Activated CD4-positive, alpha-beta T cell treated with anti-CD3 and anti-CD28 coated beads, Interleukin-2, amount 10 ng/mL, durations not matched to agents 24 days and 14 days (primary cell): Measurements from ENCODE around the gene HLA-F. TPM values are rescaled to one million over a fixed set of nuclear protein-coding genes. Genes with fewer than 3 reads are reported as not detected.

Source experiments
- DNase-seq: peaks from one replicate; pipeline ENCODE4 v3.0.0; 2022
- H3K27ac Mint-ChIP-seq: one replicate; pipeline ENCODE4 v1.8.0; 2022; ENCODE audit warnings: mild to moderate bottlenecking, mixed read lengths
- H3K27me3 Mint-ChIP-seq: one replicate; pipeline ENCODE4 v1.8.0; 2022; ENCODE audit warnings: mixed read lengths
- H3K36me3 Mint-ChIP-seq: one replicate; pipeline ENCODE4 v1.8.0; 2022; ENCODE audit warnings: low read depth, mild to moderate bottlenecking, mixed read lengths
- H3K4me1 Mint-ChIP-seq: one replicate; pipeline ENCODE4 v1.8.0; 2021; ENCODE audit warnings: mixed read lengths
- H3K4me3 Mint-ChIP-seq: one replicate; pipeline ENCODE4 v1.8.0; 2022; ENCODE audit warnings: mild to moderate bottlenecking, moderate library complexity, mixed read lengths
- H3K9me3 Mint-ChIP-seq: one replicate; pipeline ENCODE4 v1.8.0; 2021; ENCODE audit warnings: mixed read lengths
- intact Hi-C: fragments of 100-400 bp; cut with micrococcal nuclease; formaldehyde crosslinking; loops from one replicate; pipeline ENCODE4 v1.15.1; 2023
- total RNA-seq: library from RNA; stranded (reverse); gene quantifications from 2 replicates; pipeline ENCODE4 v1.2.3, GENCODE V29; 2022

HLA-F gene
- total RNA-seq, 1 donor from 2014 or later: 270 TPM

DNA sequence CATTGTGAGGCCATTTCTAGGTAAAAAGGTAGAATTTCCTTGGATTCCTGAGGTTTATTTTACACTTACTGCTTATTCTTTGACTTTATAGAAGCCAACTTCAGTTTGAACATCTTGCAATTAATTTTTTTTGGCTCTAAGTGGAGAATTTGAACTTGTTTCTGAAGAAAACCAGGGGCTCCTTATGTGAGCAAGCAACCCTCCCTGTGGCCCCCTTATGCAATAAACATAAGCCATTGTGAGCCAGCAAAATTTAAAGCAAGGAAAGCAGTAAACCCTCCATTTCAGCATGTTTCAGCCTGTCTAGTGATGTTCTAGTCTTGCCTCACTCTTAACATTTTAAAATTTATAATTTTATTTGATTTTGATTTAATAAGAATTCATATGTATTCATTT lies 5.6 kb downstream of the HLA-F start:
- no peak overlapping the region for H3K4me3 Mint-ChIP-seq

DNA sequence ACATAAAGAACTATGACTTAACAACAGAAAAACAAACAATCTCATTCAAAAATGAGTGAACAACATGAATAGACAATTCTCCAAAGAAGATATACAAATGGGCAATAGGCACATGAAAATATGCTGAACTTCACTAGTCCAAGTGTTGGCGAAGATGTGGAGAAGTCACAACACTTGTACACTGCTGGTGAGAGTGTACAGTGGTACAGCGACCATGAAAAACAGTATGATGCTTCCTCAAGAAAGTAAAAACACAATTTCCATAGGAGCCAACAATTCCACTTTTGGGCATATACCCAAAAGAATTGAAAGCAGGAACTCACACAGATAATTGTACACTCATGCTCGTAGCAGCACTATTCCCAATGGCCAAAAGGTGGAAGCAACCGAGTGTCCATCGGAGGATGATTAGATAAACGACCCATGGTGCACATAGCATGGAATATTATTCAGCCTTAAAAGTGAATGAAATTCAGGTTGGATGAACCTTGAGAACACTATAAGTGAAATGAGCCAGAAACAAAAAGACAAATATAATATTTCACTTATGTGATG lies 6.6 kb downstream of the HLA-F start:
- DNase-seq: no peak
- H3K9me3 Mint-ChIP-seq: no peaks in the 10 kb centered on the region
- intact Hi-C loops: loop anchor here (10.0 kb wide), 2 partner anchors 235 to 335 kb away; partner anchors contain the start of genes POLR1H and PPP1R11
- no peaks in the 10 kb centered on the region for H3K27me3 Mint-ChIP-seq
- no peak overlapping the region for H3K4me3 Mint-ChIP-seq
- H3K4me1 Mint-ChIP-seq: peaks cover 51% of the 10 kb centered on the region
- H3K27ac Mint-ChIP-seq: no peak overlapping the region
- peaks cover 38% of the 10 kb centered on the region for H3K36me3 Mint-ChIP-seq

More for the DNA sequence above, 5.6 kb downstream of the HLA-F start:
- intact Hi-C loops: loop anchor here (10.0 kb wide), 1 partner anchor 336 kb away; the partner anchor contains the start of genes POLR1H and PPP1R11
- Mint-ChIP-seq H3K36me3 (peaks cover 47% of the 10 kb centered on the region), H3K27ac (no peak overlapping the region), H3K27me3 (no peaks in the 10 kb centered on the region), H3K4me1 (peaks cover 49% of the 10 kb centered on the region), H3K9me3 (no peaks in the 10 kb centered on the region)
- DNase-seq: no peak

DNA sequence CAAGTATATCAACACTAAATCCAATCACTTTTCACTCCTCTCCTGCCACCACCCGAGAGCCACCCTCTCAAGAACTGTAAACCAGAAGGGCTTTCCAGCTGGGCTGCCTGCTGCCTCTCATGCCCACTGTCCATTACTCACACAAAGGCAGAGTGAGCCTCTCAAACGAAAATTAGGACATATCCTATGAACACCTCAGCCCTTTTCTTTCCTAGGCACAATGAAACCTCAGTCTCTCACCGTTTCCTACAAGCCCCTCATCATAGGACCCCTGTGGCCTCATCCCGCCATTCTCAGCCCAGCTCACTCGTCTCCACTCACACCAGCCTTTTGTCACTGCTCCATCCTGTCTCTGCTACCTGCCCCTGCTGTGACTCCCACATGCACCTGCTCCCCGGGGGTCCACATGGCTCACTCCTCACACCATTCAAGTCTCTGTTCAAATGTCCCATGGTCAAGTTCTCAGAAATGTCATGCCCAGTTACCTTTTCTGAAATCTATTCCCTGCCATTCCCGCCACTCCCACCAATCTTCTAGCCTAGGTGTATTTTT lies 7.4 kb downstream of the HLA-F start:
- H3K4me3 Mint-ChIP-seq: no peak overlapping the region

GRCh38 chr6:29731281-29731680 lies 8.0 kb downstream of the HLA-F start:
- intact Hi-C loops: loop anchor here (10.0 kb wide), 1 partner anchor 234 kb away; no protein-coding TSS in a partner anchor
- Mint-ChIP-seq H3K9me3 (peaks cover 4% of the 10 kb centered on the region), H3K27ac (no peak overlapping the region), H3K27me3 (no peaks in the 10 kb centered on the region), H3K4me1 (peaks cover 39% of the 10 kb centered on the region), H3K36me3 (peaks cover 32% of the 10 kb centered on the region), H3K4me3 (no peak overlapping the region)
- no peak for DNase-seq

More for the DNA sequence above, 7.4 kb downstream of the HLA-F start:
- Mint-ChIP-seq H3K27me3 (no peaks in the 10 kb centered on the region), H3K36me3 (peaks cover 34% of the 10 kb centered on the region), H3K9me3 (no peaks in the 10 kb centered on the region), H3K27ac (no peak overlapping the region), H3K4me1 (peaks cover 45% of the 10 kb centered on the region)
- DNase-seq: no peak
- intact Hi-C loops: loop anchor here (10.0 kb wide), 1 partner anchor 234 kb away; no protein-coding TSS in a partner anchor

GRCh38 chr6:29733057-29733456 lies 9.8 kb downstream of the HLA-F start:
- peaks cover 23% of the 10 kb centered on the region for H3K4me1 Mint-ChIP-seq
- intact Hi-C loops: loop anchor here (10.0 kb wide), 1 partner anchor 232 kb away; no protein-coding TSS in a partner anchor
- no peak for DNase-seq
- no peak overlapping the region for H3K4me3 Mint-ChIP-seq
- no peaks in the 10 kb centered on the region for H3K27me3 Mint-ChIP-seq
- peaks cover 17% of the 10 kb centered on the region for H3K36me3 Mint-ChIP-seq
- peaks cover 4% of the 10 kb centered on the region for H3K9me3 Mint-ChIP-seq
- H3K27ac Mint-ChIP-seq: no peak overlapping the region

DNA sequence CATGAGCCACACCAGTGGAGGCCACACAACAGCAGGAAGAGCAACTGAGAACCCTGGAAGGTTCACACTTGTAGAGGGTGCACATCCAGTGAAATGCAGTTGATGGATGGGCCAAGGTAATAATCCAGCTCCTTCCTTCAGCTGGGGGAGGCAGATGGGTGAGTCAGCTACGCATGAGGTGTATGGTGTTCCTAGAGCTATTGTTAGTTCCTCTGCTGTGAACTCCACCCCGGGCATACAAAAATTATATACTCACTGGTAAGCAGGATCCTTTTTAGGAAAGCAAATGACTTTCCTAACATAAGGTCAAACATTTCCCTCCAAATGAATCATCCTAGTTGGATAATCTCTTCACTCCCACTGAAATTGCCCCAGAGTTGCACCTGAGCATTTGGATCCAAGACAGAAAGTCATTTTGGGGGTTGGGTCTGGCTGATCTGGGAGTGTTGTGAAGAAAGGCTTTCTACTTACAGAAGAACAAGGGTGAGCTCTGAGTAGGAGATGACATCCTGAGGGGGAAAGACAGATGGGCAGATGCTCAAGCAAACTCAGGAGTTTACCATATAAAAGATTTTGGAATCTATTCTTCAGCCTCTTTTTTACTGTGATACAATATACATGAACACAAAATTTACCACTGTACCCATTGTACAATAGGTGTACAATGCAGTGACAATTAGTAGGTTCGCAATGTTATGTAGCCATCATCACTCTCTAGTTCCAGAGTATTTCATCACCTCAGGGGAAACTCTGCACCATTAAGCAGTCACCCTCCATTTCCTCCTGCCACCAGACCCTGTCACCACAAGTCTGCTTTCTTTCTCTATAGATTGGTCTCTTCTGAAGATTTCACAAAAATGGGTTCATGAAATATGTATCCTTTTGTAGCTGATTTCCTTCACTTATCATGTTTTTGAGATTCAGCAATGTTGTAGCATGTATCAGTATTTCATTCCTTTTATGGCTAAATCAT lies 11.1 kb downstream of the HLA-F start:
- DNase-seq: no peak
- intact Hi-C loops: loop anchor here (10.0 kb wide), 1 partner anchor 230 kb away; no protein-coding TSS in a partner anchor
- Mint-ChIP-seq H3K36me3 (peaks cover 13% of the 10 kb centered on the region), H3K9me3 (peaks cover 4% of the 10 kb centered on the region), H3K27me3 (no peaks in the 10 kb centered on the region), H3K4me1 (peaks cover 23% of the 10 kb centered on the region), H3K27ac (no peak overlapping the region), H3K4me3 (no peak overlapping the region)

GRCh38 chr6:29736563-29736962 lies 13.3 kb downstream of the HLA-F start:
- Mint-ChIP-seq H3K27me3 (no peaks in the 10 kb centered on the region), H3K9me3 (peaks cover 4% of the 10 kb centered on the region), H3K4me3 (no peak overlapping the region), H3K27ac (no peak overlapping the region), H3K36me3 (peaks cover 15% of the 10 kb centered on the region), H3K4me1 (peaks cover 18% of the 10 kb centered on the region)
- DNase-seq: no peak
- intact Hi-C loops: loop anchor here (10.0 kb wide), 1 partner anchor 228 kb away; no protein-coding TSS in a partner anchor

DNA sequence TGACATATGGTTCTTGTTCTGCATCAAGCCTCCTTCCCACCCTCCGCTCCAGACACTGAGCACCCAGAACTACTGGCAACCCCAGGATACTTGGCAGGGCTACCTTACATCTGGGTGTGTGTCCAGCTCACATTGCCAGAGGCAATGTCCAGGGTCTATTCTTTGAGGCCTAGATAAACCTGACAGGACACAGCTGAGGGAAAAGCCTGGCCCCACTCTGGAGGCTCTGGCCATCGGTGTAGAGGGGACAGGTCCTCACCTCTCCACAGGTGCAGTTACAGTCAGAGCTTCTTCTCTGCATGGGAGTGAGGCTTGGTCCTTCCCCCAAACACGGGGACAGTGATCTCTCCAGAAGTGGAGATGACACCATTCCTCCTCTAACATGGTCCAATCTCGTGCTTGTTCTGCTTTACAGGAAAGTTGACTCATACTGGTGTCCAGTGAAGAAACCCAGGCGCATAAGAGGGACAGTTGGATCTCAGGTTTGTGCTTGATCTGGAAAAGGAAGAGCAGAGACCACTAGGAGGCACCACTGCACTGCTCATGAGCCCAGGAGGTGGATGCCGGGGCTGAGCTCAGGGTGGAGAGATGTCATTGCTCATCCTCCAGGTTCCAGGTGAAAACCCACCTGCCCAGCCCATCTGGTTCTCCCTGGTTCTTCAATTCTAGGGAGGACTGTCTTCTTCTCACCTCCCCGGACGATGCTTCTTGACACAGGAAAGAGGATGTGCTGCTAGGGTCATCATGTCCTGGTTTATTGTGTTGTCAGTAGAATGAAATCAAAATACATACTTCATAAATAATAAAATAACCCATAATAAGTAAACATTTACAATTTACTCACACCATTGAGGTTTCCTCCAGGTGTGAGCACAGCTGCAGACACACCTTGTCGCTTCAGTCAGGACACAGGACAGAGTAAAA lies 14.7 kb downstream of the HLA-F start:
- H3K27ac Mint-ChIP-seq: no peak overlapping the region
- H3K9me3 Mint-ChIP-seq: peaks cover 4% of the 10 kb centered on the region
- peaks cover 18% of the 10 kb centered on the region for H3K4me1 Mint-ChIP-seq
- H3K27me3 Mint-ChIP-seq: no peaks in the 10 kb centered on the region
- peaks cover 15% of the 10 kb centered on the region for H3K36me3 Mint-ChIP-seq
- intact Hi-C loops: loop anchor here (1.0 to 10.0 kb wide), 3 partner anchors 15 to 227 kb away; no protein-coding TSS in a partner anchor
- no peak overlapping the region for H3K4me3 Mint-ChIP-seq
- peak; percentile 92 for DNase-seq

- H3K4me1 Mint-ChIP-seq: peaks cover 13% of the 10 kb centered on the region
- no peak for DNase-seq
- intact Hi-C loops: loop anchor here (10.0 kb wide), 1 partner anchor 225 kb away; no protein-coding TSS in a partner anchor
Observed at GRCh38 chr6:29739136-29739881, 16.1 kb downstream of the HLA-F start.

DNA sequence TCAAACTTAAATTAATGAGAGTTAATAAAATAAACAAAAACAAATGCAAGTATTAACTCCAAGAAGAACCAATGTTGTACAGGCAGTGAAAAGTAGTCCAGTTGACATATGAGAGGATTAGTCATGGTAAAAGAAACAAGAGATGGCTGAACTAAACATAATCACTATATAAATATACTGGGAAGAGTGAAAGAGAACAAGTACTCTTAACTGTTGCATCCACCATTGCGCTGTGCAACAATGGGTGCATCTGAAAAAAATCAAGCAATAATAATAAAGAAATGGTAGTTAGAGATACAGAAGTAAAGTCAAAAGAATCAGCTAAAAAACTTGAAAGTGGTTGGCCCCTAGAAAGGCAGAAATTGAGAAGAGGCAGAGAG lies 16.6 kb downstream of the HLA-F start:
- Mint-ChIP-seq H3K4me1 (peaks cover 8% of the 10 kb centered on the region), H3K27me3 (no peaks in the 10 kb centered on the region), H3K27ac (no peak overlapping the region), H3K9me3 (peaks cover 4% of the 10 kb centered on the region), H3K4me3 (no peak overlapping the region), H3K36me3 (peaks cover 17% of the 10 kb centered on the region)
- no peak for DNase-seq
- intact Hi-C loops: loop anchor here (10.0 kb wide), 1 partner anchor 225 kb away; no protein-coding TSS in a partner anchor

More at GRCh38 chr6:29739136-29739881, 16.1 kb downstream of the HLA-F start:
- Mint-ChIP-seq H3K27ac (no peak overlapping the region), H3K4me3 (no peak overlapping the region), H3K27me3 (no peaks in the 10 kb centered on the region), H3K9me3 (peaks cover 4% of the 10 kb centered on the region), H3K36me3 (peaks cover 17% of the 10 kb centered on the region)

DNA sequence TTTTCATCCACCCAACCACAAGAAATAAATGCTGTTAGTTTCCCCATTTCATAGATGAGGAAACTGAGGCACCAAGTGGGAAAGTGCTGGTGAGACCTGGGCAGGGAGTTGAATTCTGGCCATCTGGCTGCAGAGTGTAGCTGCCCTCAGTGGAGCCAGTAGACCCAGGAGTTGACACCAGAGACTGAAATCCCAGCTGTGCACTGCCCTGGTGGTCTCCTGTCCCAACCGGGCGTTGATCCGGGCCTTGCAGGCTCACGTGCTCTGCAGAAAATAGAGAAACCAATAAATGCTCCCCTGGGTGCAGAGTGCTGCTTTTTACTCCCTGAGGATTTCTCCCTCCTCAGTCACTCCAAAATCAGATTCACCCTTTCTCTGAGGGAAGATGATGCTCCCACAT lies 18.4 kb downstream of the HLA-F start:
- Mint-ChIP-seq H3K4me3 (no peak overlapping the region), H3K27ac (no peak overlapping the region), H3K27me3 (no peaks in the 10 kb centered on the region), H3K4me1 (peaks cover 17% of the 10 kb centered on the region), H3K36me3 (peaks cover 18% of the 10 kb centered on the region), H3K9me3 (no peaks in the 10 kb centered on the region)
- intact Hi-C loops: no loop called here
- DNase-seq: no peak

DNA sequence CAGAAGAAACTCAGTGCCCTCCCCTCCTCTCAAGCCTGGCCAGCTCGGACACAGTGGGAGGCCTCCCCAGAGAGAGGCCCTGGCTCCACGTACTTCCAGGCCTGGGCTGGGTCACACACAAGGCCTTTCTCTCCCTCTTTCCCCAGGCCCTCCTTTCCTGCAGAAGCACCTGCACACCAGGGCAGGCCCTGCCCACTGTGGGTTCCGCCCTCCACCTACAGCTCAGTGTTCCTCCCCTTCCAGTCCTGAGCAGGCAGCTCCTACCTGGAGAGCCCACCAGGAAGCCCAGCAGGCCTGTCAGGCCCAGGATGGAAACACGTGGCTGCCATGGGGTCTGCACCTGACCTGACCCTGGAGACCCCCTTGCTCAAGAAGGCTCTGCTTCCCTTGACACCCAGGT lies 18.9 kb downstream of the HLA-F start:
- Mint-ChIP-seq H3K9me3 (no peaks in the 10 kb centered on the region), H3K4me3 (no peak overlapping the region), H3K27me3 (no peaks in the 10 kb centered on the region), H3K36me3 (peaks cover 16% of the 10 kb centered on the region), H3K4me1 (peaks cover 21% of the 10 kb centered on the region), H3K27ac (no peak overlapping the region)
- DNase-seq: no peak
- intact Hi-C loops: no loop called here
